ENCODE data around the gene RTN4R. TPM values are rescaled to one million over a fixed set of nuclear protein-coding genes. Genes with fewer than 3 reads are reported as not detected.
A peak's percentile ranks its signal among the peaks of the same experiment; 100 is the strongest.

The RTN4R gene
- total RNA-seq, 1 experiment from 2014 or later = 25.0 TPM

- Mint-ChIP-seq H3K4me1 (peaks cover 31% of the 10 kb centered on the region), H3K27me3 (ENCODE audit: low read depth) (no peaks in the 10 kb centered on the region), H3K9me3 (no peaks in the 10 kb centered on the region), H3K36me3 (no peaks in the 10 kb centered on the region), H3K27ac (no peak overlapping the region), H3K4me3 (no peak overlapping the region)
- ChIA-PET CTCF (interaction anchor here (1.1 to 4.9 kb wide), 10 partner anchors 10 to 170 kb away, joined by 3 to 40 read pairs (median 5); no protein-coding TSS in a partner anchor), POLR2A (no interaction called here)
- ATAC-seq (no peak), DNase-seq (ENCODE audit: low spot score) (no peak)
- TF ChIP-seq SMAD4 (CRISPR knock-in tag; IDR thresholded peaks at IDR 0.05) (no peak), SMAD3 (CRISPR knock-in tag; IDR thresholded peaks at IDR 0.05; ENCODE audit: borderline replicate concordance) (no peak), E2F5 (CRISPR knock-in tag; IDR thresholded peaks at IDR 0.05) (no peak), ZMAT4 (CRISPR knock-in tag; IDR thresholded peaks at IDR 0.05) (no peak), ATF1 (CRISPR knock-in tag; IDR thresholded peaks at IDR 0.05) (no peak), MAX (CRISPR knock-in tag; IDR thresholded peaks at IDR 0.05) (no peak), TEAD4 (CRISPR knock-in tag; IDR thresholded peaks at IDR 0.05) (no peak), MLX (CRISPR knock-in tag; IDR thresholded peaks at IDR 0.05) (no peak), SOX15 (CRISPR knock-in tag; IDR thresholded peaks at IDR 0.05) (no peak), NFE2L1 (CRISPR knock-in tag; IDR thresholded peaks at IDR 0.05) (no peak), ZNF512 (CRISPR knock-in tag; IDR thresholded peaks at IDR 0.05; ENCODE audit: borderline replicate concordance) (no peak), ERG (CRISPR knock-in tag; IDR thresholded peaks at IDR 0.05) (no peak)
Measured at GRCh38 chr22:20247608-20248171, 20.4 kb downstream of the RTN4R start.

- ATAC-seq (peak; percentile 29; the same call in 1 of the 2 replicates), DNase-seq (ENCODE audit: low spot score) (peak; percentile 30)
- ChIA-PET CTCF (interaction anchor here (0.8 to 4.9 kb wide), 14 partner anchors 9 to 317 kb away, joined by 3 to 40 read pairs (median 5); no protein-coding TSS in a partner anchor), POLR2A (no interaction called here)
- no peaks in the 10 kb centered on the region for H3K9me3 Mint-ChIP-seq
- TF ChIP-seq RELA (CRISPR knock-in tag; IDR thresholded peaks at IDR 0.05; ENCODE audit: borderline replicate concordance) (no peak), E2F1 (CRISPR knock-in tag; IDR thresholded peaks at IDR 0.05) (no peak), ZNF263 (CRISPR knock-in tag; IDR thresholded peaks at IDR 0.05; ENCODE audit: low read depth) (no peak)
- peaks cover 33% of the 10 kb centered on the region for H3K4me1 Mint-ChIP-seq
- H3K36me3 Mint-ChIP-seq = no peaks in the 10 kb centered on the region
- no peak overlapping the region for H3K27ac Mint-ChIP-seq
- no peak overlapping the region for H3K4me3 Mint-ChIP-seq
- H3K27me3 Mint-ChIP-seq (ENCODE audit: low read depth) = no peaks in the 10 kb centered on the region
Measured at GRCh38 chr22:20247010-20247505, 21.1 kb downstream of the RTN4R start.

All from WTC11 (cell line).